Stimulated activated CD4-positive, alpha-beta T cell treated with anti-CD3 and anti-CD28 coated beads, TNF-alpha, amount 100 ng/mL, for 24 hours (primary cell): ENCODE data around the gene LETMD1.
"Not testable (repeated sequence)": the region's sequence is repeated elsewhere in the genome, so short reads cannot be mapped to it uniquely, and the experiment has no call there.

Source experiments
- DNase-seq, 3 experiments: peaks; one replicate each; pipeline ENCODE4 v3.0.0-alpha.2; 2020; ENCODE audit warnings: low read depth in 3 of 3

Gene LETMD1

GRCh38 chr12:51047655-51048540 is at the start of gene LETMD1:
Gene LETMD1, plus strand, starts transcription at chr12:51048327. Its CDS starts 30 bp downstream, at chr12:51048357.
- peak; percentile 76 to 87 (median 85) for DNase-seq

DNA sequence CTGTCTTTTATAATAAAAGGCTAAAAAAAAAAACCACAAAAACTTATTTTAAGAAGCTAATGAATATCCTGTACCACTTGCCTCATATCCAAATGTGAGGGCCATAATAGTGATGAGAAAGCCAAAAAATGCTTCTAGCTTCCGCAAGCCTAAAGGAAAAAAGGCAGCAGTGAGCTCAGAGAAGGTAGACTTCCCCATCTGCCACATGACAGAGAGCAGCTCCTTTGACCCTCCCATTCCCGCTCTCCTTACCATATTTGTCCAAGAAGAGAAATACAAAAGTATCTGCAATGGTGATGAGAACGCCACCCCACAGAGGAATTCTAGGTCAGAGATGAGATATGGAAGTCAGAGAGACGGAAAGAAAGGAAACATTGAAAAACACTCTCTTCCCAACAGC is 49.0 kb upstream of the LETMD1 start:
- no peak for DNase-seq

GRCh38 chr12:51000245-51000644 is 47.9 kb upstream of the LETMD1 start:
- no peak for DNase-seq

- DNase-seq, result no peak
Measured at GRCh38 chr12:51001799-51002198, 46.3 kb upstream of the LETMD1 start.

DNA sequence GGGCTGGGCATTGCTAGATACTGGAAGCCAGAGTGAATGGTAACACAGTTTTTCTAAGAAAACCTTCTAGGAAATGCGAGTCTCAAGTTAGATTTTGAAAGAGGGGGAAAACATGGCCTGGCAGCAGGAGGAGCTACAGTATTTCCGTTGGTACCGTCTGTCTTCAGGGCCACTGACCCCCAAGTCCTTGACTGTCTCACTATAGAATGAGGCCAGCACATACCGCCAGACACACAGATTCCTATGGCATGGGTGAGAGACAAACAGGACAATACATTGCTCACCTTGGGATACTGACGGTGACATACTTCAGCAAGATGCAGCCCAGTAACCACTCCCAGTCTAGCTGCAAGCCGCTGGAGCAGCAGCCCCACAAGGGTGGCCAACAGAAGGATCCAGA is 43.6 kb upstream of the LETMD1 start:
- DNase-seq, result no peak

GRCh38 chr12:51005030-51005429 is 43.1 kb upstream of the LETMD1 start:
- no peak for DNase-seq

DNA sequence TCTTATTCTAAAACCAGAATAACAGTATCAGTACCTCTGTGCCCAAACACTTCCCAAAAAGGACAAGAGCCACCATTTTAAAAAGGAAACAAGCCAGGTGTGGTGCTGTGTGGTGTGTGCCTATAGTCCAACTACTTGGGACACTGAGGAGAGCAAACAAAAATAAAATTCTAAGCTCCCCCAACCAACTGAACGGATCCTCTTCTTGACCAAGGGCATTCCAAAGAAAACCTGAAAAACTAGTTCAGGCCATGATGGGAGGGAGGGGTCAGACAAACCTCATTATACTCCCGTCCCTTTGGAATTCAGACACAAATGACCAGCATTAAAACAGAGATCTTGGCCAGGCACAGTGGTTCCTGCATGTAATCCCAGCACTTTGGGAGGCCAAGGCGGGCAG is 42.5 kb upstream of the LETMD1 start:
- no peak for DNase-seq

DNA sequence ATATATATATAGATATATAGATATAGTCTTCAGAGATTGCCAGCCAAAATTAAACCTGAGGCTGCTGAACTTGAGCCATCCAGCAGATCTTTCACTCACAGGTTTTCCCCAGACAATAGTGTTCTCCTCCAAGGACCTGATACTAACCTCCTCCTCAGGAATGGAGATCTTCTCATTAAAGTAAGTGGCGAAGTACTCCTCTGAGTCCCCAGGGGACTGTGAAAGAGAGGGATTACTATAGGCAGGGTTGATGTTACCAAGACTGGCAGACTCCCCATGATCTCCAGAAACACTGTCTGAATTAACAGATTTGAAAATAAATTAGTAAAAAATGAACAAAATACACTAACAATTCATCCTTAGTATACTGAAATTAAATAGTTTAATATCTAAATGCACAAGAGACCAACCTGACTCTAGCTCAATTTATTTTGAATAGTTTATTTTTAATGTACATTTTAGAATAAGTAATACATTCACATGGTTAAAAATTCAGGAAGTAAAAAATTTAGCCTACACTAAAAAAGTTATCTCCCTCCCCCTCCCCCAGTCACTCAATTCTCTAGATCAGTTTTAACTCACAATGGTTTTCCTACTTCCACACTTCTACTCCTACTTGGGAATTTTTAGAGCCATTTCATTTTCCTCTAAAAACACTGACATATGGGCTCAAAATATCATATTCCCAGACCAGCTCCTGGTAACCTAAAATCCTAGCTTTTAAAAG is 39.6 kb upstream of the LETMD1 start:
- DNase-seq, result no peak

GRCh38 chr12:51009056-51009440 is 39.1 kb upstream of the LETMD1 start:
- DNase-seq, result peak in 1 of 3 experiments; percentile 40

- DNase-seq, result no peak
Measured at GRCh38 chr12:51011955-51012354, 36.2 kb upstream of the LETMD1 start.

GRCh38 chr12:51012570-51013236 is 35.4 kb upstream of the LETMD1 start:
- DNase-seq, result no peak

DNA sequence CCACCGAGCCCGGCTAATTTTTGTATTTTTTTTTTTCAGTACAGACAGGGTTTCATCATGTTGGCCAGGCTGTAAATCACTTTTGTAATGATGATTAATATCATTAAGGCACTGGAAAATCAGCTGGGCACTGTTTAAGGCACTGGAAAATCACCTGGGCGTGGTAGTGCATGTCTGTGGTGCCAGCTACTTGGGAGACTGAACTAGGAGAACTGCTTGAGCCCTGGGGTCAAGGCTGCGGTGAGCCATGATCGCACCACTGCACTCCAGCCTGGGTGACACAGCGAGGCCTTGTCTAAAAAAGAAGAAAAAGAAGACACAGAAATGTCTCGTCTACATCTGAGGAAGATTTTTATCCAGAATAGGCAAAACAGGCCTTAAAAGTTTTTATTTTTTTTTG is 34.7 kb upstream of the LETMD1 start:
- no peak for DNase-seq

- DNase-seq, result not testable (repeated sequence)
Measured at GRCh38 chr12:51014467-51014866, 33.7 kb upstream of the LETMD1 start.

GRCh38 chr12:51017452-51017851 is 30.7 kb upstream of the LETMD1 start:
- DNase-seq, result no peak

DNA sequence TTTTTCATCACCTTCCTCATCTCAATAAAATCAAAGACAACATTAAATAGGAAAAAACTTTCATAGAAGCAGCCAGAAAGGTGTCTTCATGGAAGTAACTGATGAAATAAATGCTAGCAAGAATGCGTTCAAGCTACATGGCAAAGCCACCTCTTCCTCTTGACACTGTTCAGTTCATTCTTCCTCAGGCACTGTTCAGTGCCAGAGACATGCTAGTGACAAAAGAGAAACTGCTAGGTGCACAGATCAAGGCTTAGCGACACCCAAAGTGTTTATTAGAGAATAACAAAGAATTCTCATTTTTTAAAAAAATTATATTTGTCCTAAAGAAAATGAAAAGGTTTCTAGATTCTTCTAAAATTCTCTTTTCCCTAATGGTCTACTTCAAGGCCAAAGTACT is 29.2 kb upstream of the LETMD1 start:
- no peak for DNase-seq

DNA sequence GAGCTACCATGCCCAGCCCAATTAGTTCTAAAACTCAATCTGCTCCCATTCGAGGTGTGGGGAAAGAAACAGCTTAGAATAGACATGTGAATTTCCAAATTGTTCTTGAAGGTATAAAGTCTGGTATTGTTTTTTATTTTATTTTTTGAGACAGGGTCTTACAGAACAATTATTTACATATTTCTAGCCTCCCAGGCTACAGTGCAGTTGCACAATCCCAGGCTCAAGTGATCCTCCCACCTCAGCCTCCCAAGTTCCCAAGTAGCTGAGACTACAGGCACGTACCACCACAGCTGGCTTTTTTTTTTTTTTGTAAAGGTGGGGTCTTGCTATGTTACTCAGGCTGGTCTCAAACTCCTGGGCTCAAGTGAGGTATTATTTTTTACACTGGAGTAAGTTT is 28.2 kb upstream of the LETMD1 start:
- no peak for DNase-seq

DNA sequence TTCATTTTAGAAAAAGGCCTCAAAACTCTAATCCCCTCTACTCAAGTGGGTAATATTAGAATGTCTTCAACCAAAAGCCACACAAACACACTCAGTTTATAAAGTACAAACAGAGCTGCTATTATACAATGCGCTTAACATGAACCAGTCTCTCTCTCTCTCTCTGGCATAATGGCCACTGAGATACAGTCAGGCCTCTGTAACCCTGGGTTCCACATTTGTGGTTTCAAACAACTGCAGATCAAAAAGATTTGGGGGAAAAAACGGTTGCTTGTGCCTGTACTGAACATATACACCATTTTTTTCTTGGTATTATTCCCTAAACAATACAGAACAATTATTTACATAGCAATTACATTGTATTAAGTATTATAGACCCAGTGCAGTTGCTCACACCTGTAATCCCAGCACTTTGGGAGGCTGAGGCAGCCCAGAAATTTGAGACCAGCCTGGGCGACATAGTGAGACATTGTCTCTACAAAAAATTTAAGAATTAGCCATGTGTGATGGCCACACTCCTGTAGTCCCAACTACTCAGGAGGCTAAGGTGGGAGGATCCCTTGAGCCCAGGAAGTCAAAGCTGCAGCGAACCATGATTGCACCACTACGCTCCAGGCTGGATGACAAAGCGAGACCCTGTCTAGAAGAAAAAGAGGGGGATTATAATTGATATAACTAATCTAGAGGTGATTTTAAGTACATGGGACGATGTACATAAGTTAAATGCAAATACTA is 27.5 kb upstream of the LETMD1 start:
- no peak for DNase-seq

DNA sequence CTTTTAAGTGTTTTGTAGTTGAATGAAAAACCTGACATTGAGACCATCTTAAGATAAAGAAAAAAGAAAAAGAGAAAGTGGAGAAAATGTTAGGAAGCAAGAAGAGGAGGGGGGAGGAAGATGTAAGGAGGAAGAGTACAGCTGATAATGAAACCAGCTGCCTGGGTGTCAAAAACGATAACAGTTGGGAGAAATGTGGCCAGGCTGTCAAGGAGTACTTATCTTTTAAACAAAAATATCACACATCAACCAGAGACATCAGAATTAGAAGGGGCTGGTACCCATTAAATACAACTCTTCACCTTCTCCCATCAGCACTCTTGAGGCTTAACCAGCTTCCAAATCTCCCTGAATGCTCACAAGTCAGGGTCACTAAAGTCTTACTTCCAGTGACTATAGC is 26.4 kb upstream of the LETMD1 start:
- DNase-seq, result no peak

GRCh38 chr12:51023625-51024382 is 24.3 kb upstream of the LETMD1 start:
- no peak for DNase-seq

DNA sequence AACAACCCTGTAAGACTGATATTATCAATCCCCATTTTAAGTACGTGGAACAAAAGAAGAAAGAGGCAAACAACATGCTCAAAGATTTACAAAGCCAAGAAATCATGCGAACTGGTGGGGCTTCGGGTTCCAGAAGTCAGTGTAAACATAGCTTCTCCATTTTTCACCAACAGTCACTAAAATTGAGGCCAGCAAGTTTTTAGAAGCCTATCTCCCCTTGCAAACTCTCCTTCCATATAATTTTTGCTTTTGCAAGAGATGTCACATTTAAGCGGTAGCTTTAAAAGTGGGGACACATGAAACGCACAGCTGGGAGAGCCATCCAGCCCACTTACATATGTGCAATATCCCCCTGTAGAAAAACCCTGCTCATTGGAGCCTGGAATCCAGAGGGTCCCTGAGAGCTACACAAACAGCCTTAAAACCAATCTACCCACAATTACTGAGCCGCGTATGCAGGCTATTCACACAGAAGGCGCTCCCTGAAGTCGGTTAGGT is 22.7 kb upstream of the LETMD1 start:
- no peak for DNase-seq
